NCI-H1092 (cell line): ENCODE measurements around the gene TFR2.
A peak's percentile ranks its signal among the peaks of the same experiment; 100 is the strongest.

Source experiments
- DNase-seq: peaks from one replicate; lab custom pipeline; 2025; lab: John Stamatoyannopoulos, UW

The TFR2 gene

GRCh38 chr7:100612730-100613390 is 28.5 kb downstream of the TFR2 start:
- no peak for DNase-seq

GRCh38 chr7:100611983-100612729 is 29.2 kb downstream of the TFR2 start, which contains the start of gene MOSPD3:
Gene MOSPD3 (plus strand): TSS chr7:100612540. CDS start chr7:100612792, 252 bp downstream.
- DNase-seq, result peak; percentile 100

- DNase-seq, result no peak
Measured at GRCh38 chr7:100609958-100610357, 31.4 kb downstream of the TFR2 start.

- DNase-seq, result no peak
Measured at GRCh38 chr7:100607111-100607510, 34.2 kb downstream of the TFR2 start.

- no peak for DNase-seq
Measured at GRCh38 chr7:100606313-100606712, 35.0 kb downstream of the TFR2 start.

- DNase-seq, result no peak
Measured at GRCh38 chr7:100604976-100605911, 36.1 kb downstream of the TFR2 start.

- peak; percentile 33 for DNase-seq
Measured at GRCh38 chr7:100604028-100604975, 37.0 kb downstream of the TFR2 start.

GRCh38 chr7:100603726-100604027 is 37.7 kb downstream of the TFR2 start:
- DNase-seq, result no peak

- no peak for DNase-seq
Measured at GRCh38 chr7:100602889-100603725, 38.2 kb downstream of the TFR2 start.

- no peak for DNase-seq
Measured at GRCh38 chr7:100600730-100601038, 40.7 kb downstream of the TFR2 start.

GRCh38 chr7:100599911-100600729 is 41.2 kb downstream of the TFR2 start:
- DNase-seq, result no peak

GRCh38 chr7:100598425-100598824 is 42.9 kb downstream of the TFR2 start:
- DNase-seq, result no peak

GRCh38 chr7:100595188-100595587 is 46.2 kb downstream of the TFR2 start:
- DNase-seq, result no peak

- DNase-seq, result no peak
Measured at GRCh38 chr7:100591596-100591995, 49.8 kb downstream of the TFR2 start.

- no peak for DNase-seq
Measured at GRCh38 chr7:100590077-100590737, 51.1 kb downstream of the TFR2 start.

GRCh38 chr7:100589341-100589947 is 51.9 kb downstream of the TFR2 start:
- no peak for DNase-seq

- DNase-seq, result no peak
Measured at GRCh38 chr7:100588438-100588837, 52.9 kb downstream of the TFR2 start.

- peak; percentile 100 for DNase-seq
Measured at GRCh38 chr7:100586266-100587025, 54.9 kb downstream of the TFR2 start, which contains the start of gene FBXO24. Gene FBXO24 (plus strand): TSS chr7:100586328. CDS start chr7:100586626, 298 bp downstream.
